ENCODE measurements around the gene RITA1. TPM values are rescaled to one million over a fixed set of nuclear protein-coding genes. Genes with fewer than 3 reads are reported as not detected.

The RITA1 gene
- total RNA-seq, 3 donors from 2014 or later: 24.6 to 31.0 (median 27.5) TPM

- Mint-ChIP-seq H3K9me3 (no peaks in the 10 kb centered on the region), H3K4me3 (no peak overlapping the region), H3K27me3 (ENCODE audit: low read depth) (no peaks in the 10 kb centered on the region), H3K36me3 (ENCODE audit: insufficient read depth) (peaks cover 29% of the 10 kb centered on the region), H3K4me1 (ENCODE audit: low read depth) (peaks cover 1% of the 10 kb centered on the region)
- ATAC-seq: no peak
- DNase-seq: no peak
Observed at GRCh38 chr12:113162102-113163029, 23.2 kb upstream of the RITA1 start.

- no peak for DNase-seq
- no peaks in the 10 kb centered on the region for H3K27me3 Mint-ChIP-seq (ENCODE audit: low read depth)
- no peaks in the 10 kb centered on the region for H3K4me1 Mint-ChIP-seq (ENCODE audit: low read depth)
- H3K9me3 Mint-ChIP-seq: no peaks in the 10 kb centered on the region
- H3K36me3 Mint-ChIP-seq (ENCODE audit: insufficient read depth): peaks cover 29% of the 10 kb centered on the region
- no peak for ATAC-seq
- H3K4me3 Mint-ChIP-seq: no peak overlapping the region
Observed at GRCh38 chr12:113163030-113163360, 22.5 kb upstream of the RITA1 start.

- no peak for ATAC-seq
- Mint-ChIP-seq H3K9me3 (no peaks in the 10 kb centered on the region), H3K27me3 (ENCODE audit: low read depth) (no peaks in the 10 kb centered on the region), H3K36me3 (ENCODE audit: insufficient read depth) (peaks cover 31% of the 10 kb centered on the region), H3K4me1 (ENCODE audit: low read depth) (no peaks in the 10 kb centered on the region), H3K4me3 (no peak overlapping the region)
- no peak for DNase-seq
Observed at GRCh38 chr12:113164014-113164413, 21.5 kb upstream of the RITA1 start.

- no peaks in the 10 kb centered on the region for H3K9me3 Mint-ChIP-seq
- H3K27me3 Mint-ChIP-seq (ENCODE audit: low read depth): no peaks in the 10 kb centered on the region
- no peaks in the 10 kb centered on the region for H3K4me1 Mint-ChIP-seq (ENCODE audit: low read depth)
- DNase-seq (no peak), ATAC-seq (no peak)
- no peak overlapping the region for H3K4me3 Mint-ChIP-seq
- H3K36me3 Mint-ChIP-seq (ENCODE audit: insufficient read depth): peaks cover 34% of the 10 kb centered on the region
Observed at GRCh38 chr12:113165521-113166450, 19.7 kb upstream of the RITA1 start.

GRCh38 chr12:113167868-113168267 lies 17.7 kb upstream of the RITA1 start:
- ATAC-seq: no peak
- Mint-ChIP-seq H3K27me3 (ENCODE audit: low read depth) (no peaks in the 10 kb centered on the region), H3K4me3 (no peak overlapping the region), H3K9me3 (no peaks in the 10 kb centered on the region), H3K36me3 (ENCODE audit: insufficient read depth) (peaks cover 40% of the 10 kb centered on the region), H3K4me1 (ENCODE audit: low read depth) (no peaks in the 10 kb centered on the region)
- DNase-seq: no peak

GRCh38 chr12:113169697-113170096 lies 15.8 kb upstream of the RITA1 start:
- ATAC-seq (no peak), DNase-seq (no peak)
- Mint-ChIP-seq H3K36me3 (ENCODE audit: insufficient read depth) (peaks cover 44% of the 10 kb centered on the region), H3K9me3 (no peaks in the 10 kb centered on the region), H3K27me3 (ENCODE audit: low read depth) (no peaks in the 10 kb centered on the region), H3K4me3 (no peak overlapping the region), H3K4me1 (ENCODE audit: low read depth) (peaks cover 2% of the 10 kb centered on the region)

GRCh38 chr12:113170457-113170856 lies 15.1 kb upstream of the RITA1 start:
- Mint-ChIP-seq H3K4me1 (ENCODE audit: low read depth) (peaks cover 4% of the 10 kb centered on the region), H3K9me3 (no peaks in the 10 kb centered on the region), H3K27me3 (ENCODE audit: low read depth) (no peaks in the 10 kb centered on the region), H3K36me3 (ENCODE audit: insufficient read depth) (peaks cover 47% of the 10 kb centered on the region), H3K4me3 (no peak overlapping the region)
- ATAC-seq: no peak
- DNase-seq: no peak

GRCh38 chr12:113170926-113171325 lies 14.6 kb upstream of the RITA1 start:
- H3K4me3 Mint-ChIP-seq: no peak overlapping the region
- H3K36me3 Mint-ChIP-seq (ENCODE audit: insufficient read depth): peaks cover 44% of the 10 kb centered on the region
- DNase-seq: no peak
- H3K9me3 Mint-ChIP-seq: no peaks in the 10 kb centered on the region
- peaks cover 4% of the 10 kb centered on the region for H3K4me1 Mint-ChIP-seq (ENCODE audit: low read depth)
- no peak for ATAC-seq
- H3K27me3 Mint-ChIP-seq (ENCODE audit: low read depth): no peaks in the 10 kb centered on the region

- Mint-ChIP-seq H3K27me3 (ENCODE audit: low read depth) (no peaks in the 10 kb centered on the region), H3K36me3 (ENCODE audit: insufficient read depth) (peaks cover 41% of the 10 kb centered on the region), H3K4me1 (ENCODE audit: low read depth) (peaks cover 4% of the 10 kb centered on the region), H3K4me3 (no peak overlapping the region), H3K9me3 (no peaks in the 10 kb centered on the region)
- no peak for DNase-seq
- ATAC-seq: no peak
Observed at GRCh38 chr12:113171543-113171942, 14.0 kb upstream of the RITA1 start.

- Mint-ChIP-seq H3K9me3 (no peaks in the 10 kb centered on the region), H3K4me3 (no peak overlapping the region), H3K36me3 (ENCODE audit: insufficient read depth) (peaks cover 43% of the 10 kb centered on the region), H3K27me3 (ENCODE audit: low read depth) (no peaks in the 10 kb centered on the region), H3K4me1 (ENCODE audit: low read depth) (peaks cover 4% of the 10 kb centered on the region)
- ATAC-seq (no peak), DNase-seq (no peak)
Observed at GRCh38 chr12:113172185-113172584, 13.3 kb upstream of the RITA1 start.

GRCh38 chr12:113173081-113173698 lies 12.3 kb upstream of the RITA1 start:
- H3K9me3 Mint-ChIP-seq: no peaks in the 10 kb centered on the region
- ATAC-seq: no peak
- peaks cover 51% of the 10 kb centered on the region for H3K36me3 Mint-ChIP-seq (ENCODE audit: insufficient read depth)
- H3K4me3 Mint-ChIP-seq: no peak overlapping the region
- DNase-seq: no peak
- no peaks in the 10 kb centered on the region for H3K27me3 Mint-ChIP-seq (ENCODE audit: low read depth)
- peaks cover 4% of the 10 kb centered on the region for H3K4me1 Mint-ChIP-seq (ENCODE audit: low read depth)

GRCh38 chr12:113174461-113175384 lies 10.8 kb upstream of the RITA1 start:
- H3K9me3 Mint-ChIP-seq: no peaks in the 10 kb centered on the region
- H3K36me3 Mint-ChIP-seq (ENCODE audit: insufficient read depth): peaks cover 54% of the 10 kb centered on the region
- no peaks in the 10 kb centered on the region for H3K27me3 Mint-ChIP-seq (ENCODE audit: low read depth)
- DNase-seq (peak; percentile 78), ATAC-seq (peak; percentile 83 to 87)
- H3K4me3 Mint-ChIP-seq: no peak overlapping the region
- H3K4me1 Mint-ChIP-seq (ENCODE audit: low read depth): peaks cover 4% of the 10 kb centered on the region

GRCh38 chr12:113179023-113179422 lies 6.5 kb upstream of the RITA1 start:
- no peaks in the 10 kb centered on the region for H3K9me3 Mint-ChIP-seq
- no peak overlapping the region for H3K4me3 Mint-ChIP-seq
- H3K4me1 Mint-ChIP-seq (ENCODE audit: low read depth): peaks cover 21% of the 10 kb centered on the region
- no peak for DNase-seq
- H3K36me3 Mint-ChIP-seq (ENCODE audit: insufficient read depth): peaks cover 42% of the 10 kb centered on the region
- no peaks in the 10 kb centered on the region for H3K27me3 Mint-ChIP-seq (ENCODE audit: low read depth)
- ATAC-seq: no peak

Data from activated T-cell treated with anti-CD3 and anti-CD28 coated beads, Interleukin-2, amount 50 U/mL, for 4 hours (primary cell).